ENCODE results near the gene CST9L.

CST9L gene

GRCh38 chr20:23587631-23588030 lies 19.3 kb upstream of the CST9L start:
- no peak overlapping the region for H3K4me3 ChIP-seq (ENCODE audit: low read length)
- TF ChIP-seq, protein P1, sequence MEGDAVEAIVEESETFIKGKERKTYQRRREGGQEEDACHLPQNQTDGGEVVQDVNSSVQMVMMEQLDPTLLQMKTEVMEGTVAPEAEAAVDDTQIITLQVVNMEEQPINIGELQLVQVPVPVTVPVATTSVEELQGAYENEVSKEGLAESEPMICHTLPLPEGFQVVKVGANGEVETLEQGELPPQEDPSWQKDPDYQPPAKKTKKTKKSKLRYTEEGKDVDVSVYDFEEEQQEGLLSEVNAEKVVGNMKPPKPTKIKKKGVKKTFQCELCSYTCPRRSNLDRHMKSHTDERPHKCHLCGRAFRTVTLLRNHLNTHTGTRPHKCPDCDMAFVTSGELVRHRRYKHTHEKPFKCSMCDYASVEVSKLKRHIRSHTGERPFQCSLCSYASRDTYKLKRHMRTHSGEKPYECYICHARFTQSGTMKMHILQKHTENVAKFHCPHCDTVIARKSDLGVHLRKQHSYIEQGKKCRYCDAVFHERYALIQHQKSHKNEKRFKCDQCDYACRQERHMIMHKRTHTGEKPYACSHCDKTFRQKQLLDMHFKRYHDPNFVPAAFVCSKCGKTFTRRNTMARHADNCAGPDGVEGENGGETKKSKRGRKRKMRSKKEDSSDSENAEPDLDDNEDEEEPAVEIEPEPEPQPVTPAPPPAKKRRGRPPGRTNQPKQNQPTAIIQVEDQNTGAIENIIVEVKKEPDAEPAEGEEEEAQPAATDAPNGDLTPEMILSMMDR (conservative IDR thresholded peaks at IDR 0.05; ENCODE audit: low read length), result no peak
- no peak for DNase-seq (ENCODE audit: low read depth)

DNA sequence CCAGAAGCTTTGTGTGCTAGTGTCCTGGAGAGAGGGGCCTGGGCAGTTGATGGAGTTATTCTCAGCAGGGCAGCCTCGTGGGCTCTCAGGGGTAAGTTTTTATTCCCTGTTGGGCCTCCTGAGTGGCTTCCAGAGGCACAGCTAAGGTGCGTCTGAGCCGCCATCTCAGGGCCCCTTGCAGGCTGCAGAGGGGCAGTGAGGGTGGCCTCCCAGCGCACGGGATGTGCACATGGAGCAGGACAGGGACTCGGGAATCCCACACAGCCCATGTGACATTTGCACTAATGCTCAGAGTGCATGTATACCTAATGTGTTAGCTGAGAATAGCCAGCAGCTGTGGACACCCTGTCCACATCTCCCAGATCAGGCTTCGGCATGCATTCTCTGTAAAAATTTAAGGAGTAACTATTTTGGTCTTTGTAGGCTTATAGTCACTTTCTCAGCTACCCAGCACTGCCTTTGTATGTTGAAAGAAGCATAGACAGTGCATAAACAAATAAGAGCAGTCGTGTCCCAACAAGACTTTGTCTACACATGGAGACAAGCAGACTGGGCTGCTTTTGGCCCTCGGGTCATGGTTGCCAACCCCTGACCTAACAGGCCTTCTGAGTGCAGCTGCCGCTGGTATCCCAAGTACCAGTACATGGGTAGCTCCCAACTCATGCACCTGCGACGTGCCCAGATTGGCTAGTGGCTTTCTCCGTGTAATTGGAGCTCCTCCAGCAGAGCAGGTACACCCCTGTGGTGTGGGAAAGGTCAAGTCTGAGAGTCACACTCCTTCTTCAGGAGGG lies 18.6 kb upstream of the CST9L start:
- TF ChIP-seq, protein P1 (conservative IDR thresholded peaks at IDR 0.05; ENCODE audit: low read length), result no peak
- no peak for DNase-seq (ENCODE audit: low read depth)
- no peak overlapping the region for H3K4me3 ChIP-seq (ENCODE audit: low read length)

DNA sequence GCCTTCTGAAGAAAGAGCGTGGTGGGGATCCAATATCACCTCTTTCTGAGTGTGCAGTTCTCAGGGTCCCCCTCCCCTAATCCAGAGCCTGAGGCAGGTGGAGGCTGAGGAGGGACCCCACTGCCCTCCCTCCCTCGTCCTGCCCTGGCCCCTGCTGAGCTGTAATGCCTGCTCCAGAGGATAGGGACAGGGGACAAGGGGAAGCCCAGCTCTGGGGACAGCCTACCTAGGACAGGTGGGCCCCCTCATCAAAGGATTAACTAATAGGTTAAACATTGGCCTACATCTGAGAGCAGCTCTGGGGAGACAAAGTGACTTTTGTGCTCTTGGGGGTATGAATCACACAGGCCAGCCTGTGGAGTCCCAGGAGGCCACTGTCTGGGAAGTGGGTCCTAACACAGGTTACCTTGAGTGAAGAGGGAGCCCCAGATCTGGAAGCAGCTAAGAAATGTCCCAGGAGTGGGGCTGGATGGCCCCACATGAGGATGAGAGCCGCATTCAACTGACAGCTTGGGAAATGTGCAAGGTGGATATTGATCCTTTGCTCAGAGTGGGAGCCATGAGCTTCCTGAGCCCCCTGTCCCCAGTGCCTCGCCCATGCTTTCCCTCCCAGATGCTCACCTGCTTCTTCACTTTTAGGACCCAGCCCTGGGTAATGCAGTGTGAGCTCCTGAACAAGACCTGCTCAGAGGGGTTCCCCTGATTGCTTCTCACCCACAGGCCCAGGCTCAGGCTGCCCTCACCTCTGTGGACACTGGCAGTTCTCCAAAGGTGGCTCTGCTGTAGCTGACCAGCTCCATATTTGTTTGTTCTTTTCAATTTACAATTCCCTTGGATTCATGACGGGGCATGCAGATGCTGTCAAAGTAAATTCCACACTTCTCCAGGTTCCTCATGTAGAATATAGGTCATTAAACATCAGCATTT lies 17.8 kb upstream of the CST9L start:
- no peak overlapping the region for H3K4me3 ChIP-seq (ENCODE audit: low read length)
- TF ChIP-seq, protein P1 (conservative IDR thresholded peaks at IDR 0.05; ENCODE audit: low read length), result no peak
- no peak for DNase-seq (ENCODE audit: low read depth)

DNA sequence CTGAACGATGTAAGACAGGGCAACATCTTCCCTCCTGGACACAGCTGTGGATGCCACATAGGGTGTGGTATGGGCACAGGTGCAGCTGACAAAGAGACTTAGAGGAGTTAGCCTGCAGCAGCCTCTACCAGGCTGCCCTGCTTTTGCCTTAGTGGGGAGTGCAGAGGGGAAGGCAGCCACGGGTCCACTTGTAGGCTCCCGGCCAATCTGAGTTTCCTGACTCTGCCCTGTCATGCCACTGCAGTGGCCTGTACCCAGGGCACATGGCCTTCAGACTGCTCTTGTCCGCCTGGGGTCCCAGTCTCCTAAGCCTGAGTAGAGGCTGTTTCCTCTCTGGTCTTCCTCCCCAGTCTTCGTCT lies 17.1 kb upstream of the CST9L start:
- no peak overlapping the region for H3K4me3 ChIP-seq (ENCODE audit: low read length)
- no peak for DNase-seq (ENCODE audit: low read depth)
- TF ChIP-seq, protein P1 (conservative IDR thresholded peaks at IDR 0.05; ENCODE audit: low read length), result no peak

DNA sequence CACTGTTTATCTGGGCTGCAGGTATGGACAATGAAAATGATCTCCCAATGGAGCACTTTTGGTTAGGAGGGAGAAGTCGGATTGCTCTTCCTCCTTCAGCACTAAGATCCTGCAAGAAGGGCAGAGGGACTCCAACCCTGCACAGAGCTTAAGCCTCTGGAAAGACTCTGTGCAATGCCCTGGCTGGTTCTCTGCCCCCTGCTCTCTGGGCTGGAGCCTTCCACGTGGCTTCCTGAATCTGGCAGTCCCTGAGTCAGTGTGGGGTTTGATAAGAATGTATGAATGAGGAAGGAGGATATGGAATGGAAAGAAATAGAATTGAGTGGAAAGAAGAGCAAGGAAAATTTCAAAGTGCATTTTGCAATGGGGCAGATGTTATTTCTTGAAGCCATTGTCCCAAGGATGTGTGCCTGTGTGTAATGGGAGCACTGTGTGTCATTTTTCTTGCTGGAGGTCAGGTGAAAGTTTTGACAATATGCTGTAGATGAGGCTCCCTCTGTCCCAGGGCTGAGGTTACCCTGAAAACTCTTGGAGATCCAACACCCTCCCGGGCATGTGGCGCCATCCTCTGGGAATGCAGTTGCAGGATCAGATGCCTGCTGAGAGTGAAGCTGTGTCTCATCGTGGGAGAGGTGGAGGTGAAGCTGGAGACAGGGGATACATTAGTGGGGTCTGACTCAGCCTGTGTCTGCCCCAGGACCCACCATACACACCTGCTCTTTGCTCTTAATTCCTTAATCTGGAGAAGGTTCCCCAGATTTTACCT lies 16.3 kb upstream of the CST9L start:
- TF ChIP-seq, protein P1 (conservative IDR thresholded peaks at IDR 0.05; ENCODE audit: low read length), result no peak
- no peak for DNase-seq (ENCODE audit: low read depth)
- no peak overlapping the region for H3K4me3 ChIP-seq (ENCODE audit: low read length)

DNA sequence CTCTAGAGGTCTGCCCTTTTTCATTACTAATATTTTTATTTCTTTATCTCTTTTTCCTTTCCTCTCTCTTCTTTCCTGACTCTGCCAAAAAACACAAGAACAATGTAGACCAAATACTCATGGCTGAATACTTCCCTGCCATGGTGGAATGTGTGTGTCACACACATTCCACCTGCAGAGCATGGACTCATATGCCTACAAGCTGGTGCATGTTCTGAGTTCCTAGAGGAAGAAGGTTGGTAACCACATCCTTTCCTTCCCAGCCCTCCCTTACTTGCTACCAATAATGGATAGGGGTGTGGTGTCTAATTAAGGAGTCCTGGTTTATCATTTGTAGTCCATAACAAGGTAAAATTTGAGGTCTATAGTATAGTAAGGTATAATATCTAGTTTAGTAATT lies 15.2 kb upstream of the CST9L start:
- TF ChIP-seq, protein P1 (conservative IDR thresholded peaks at IDR 0.05; ENCODE audit: low read length), result no peak
- DNase-seq (ENCODE audit: low read depth), result no peak
- H3K4me3 ChIP-seq (ENCODE audit: low read length), result no peak overlapping the region
